Smooth muscle cell of trachea (primary cell): Measurements from ENCODE around the gene IFI35. TPM values are rescaled to one million over a fixed set of nuclear protein-coding genes. Genes with fewer than 3 reads are reported as not detected.

Experiments
- total RNA-seq: library from RNA; depleted of rRNA; stranded (reverse); fragments of >200 nt; gene quantifications from 2 replicates; pipeline ENCODE4 v1.2.1, GENCODE V29; 2014

The IFI35 gene
- total RNA-seq = 43.1 and 51.9 TPM in 2 replicates

DNA sequence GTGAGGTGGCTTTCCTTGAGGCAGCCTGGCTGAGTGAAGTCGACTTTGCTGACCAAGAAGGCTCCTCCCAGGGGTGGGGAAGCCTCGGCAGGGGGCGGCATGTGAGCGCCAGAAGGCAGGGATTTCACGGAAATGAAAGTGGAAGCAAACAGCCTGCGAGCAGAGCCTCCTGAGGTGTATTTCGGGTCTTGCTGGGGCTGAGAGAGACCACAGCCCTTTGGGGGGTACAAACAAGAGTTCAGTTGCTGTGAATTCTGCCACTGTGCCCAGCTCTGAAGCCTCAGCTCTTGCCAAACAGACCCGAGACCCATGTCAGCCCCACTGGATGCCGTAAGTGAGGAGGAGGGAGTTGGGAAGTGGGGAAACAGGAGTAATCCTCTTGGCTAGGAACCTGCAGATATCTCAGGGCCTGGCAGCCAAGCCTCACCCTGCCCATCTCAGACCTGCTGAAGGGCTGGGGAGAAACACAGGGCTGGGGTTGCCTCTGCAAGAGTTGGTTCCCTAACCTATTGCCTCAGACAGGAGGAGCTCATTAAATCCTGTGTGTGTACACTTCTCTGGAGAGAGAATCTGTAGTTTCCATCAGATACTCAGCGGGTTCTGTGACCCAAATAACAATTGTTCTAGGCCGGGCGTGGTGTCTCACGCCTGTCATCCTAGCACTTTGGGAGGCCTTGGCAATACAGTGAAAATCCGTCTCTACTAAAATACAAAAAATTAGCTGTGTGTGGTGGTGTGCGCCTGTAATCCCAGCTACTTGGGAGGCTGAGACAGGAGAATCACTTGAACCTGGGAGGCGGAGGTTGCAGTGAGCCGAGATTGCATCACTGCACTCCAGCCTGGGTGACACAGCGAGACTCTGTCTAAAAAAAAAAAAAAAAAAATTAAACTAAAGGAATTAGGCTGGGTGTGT is at the start of gene IFI35:
Gene IFI35, plus strand, starts transcription at position 146 of the 913 bp plus-strand sequence. Its CDS starts 164 bp downstream, at position 310.

DNA sequence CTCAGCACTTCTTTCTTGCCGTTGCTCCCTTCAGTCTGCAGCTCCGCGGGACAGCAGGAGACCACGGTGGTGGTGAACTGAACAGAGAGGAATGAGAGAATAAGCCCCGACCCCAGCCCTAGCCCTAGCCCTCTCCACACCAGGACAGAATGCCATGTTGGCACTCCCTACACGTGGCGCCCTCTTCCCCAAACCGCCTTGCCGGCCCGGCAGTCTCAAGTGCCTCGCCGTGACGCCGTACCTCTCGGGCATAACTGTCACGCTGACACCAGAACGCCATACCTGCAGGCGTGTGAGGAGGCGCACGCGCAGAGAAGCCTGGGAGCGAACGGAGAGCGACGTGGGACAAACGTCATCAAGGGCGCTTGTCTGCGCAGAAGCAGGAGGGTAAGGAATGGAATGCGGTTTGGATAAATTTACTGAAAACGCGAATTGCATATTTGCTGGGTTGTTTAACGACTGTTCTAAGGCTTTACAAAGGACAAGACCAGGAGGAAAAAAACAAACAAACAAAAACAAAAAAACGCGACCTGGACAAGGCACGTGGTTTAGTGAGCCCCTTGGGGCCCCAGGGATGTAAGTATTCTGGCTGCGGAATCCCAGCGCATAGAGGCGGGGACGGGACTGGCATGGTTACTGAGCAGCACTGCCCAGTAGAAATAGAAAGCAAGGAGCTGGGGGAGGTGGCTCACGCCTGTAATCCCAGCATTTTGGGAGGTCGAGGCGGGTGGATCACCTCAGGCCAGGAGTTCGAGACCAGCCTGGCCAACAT is 42.2 kb upstream of the IFI35 start, which contains the start of gene AARSD1:
Gene AARSD1, minus strand, starts transcription at position 294 of the 772 bp plus-strand sequence. Its CDS starts 14 bp downstream, at position 280.

DNA sequence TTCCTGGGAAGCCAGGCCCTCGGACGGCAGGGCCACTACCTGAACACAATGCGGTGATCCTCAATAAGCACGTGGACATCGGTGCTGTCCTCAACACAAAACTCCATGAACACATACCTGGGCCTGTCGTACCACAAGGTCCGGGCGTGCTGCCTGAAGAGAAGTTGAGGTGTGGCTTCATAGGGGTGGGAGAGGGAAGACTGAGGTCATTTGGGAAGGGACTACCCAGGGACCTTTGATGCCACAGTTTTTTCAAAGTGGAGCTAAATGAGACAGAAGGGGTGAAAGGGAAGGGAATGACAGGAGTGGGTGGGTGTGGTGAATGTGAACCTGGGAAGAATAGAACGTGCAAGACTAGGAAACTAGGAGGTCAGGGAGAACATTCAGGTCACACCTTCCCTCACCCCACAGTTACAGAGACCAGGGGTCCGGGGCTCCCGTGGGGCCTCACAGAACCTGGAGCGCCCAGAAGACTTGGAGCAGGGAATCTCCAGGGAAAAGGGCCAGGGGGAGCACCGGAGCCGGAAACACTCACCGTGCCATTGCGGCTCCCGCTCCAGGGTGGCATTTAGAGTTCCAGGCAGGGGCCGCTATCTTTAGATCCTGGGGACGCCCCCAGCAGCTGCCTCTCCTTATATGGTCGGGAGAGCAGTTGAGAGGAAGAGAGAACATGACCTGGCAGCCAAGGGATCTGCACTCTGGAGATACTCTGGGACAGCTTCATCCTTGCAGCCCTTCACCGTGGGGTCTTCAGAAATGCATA is 26.9 kb upstream of the IFI35 start, which contains the start of gene PTGES3L:
Gene PTGES3L, minus strand, starts transcription at position 570 of the 763 bp plus-strand sequence. Its CDS starts 27 bp downstream, at position 543.

DNA sequence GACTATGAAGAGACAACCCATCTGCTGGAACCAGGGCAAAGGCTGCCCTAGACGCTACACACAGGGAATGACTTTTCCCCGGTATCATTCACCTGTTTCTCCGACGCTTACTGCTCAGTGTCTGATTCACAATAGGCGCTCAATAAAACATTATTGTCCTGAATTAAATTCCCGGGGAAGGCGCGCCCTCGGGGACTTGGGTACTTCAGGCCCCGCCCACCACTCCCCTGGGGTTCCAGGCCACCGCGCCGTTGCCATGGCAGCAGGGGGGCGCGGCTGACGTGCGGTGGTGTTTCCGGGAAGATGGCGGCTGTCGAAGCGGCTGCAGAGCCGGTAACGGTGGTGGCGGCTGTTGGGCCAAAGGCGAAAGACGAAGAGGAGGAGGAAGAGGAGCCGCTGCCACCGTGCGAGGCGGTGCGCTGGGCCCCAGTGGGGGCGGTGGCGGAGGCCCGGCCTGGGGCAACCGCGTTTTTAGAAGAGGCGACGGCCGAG is 26.3 kb upstream of the IFI35 start, which contains the start of gene RUNDC1:
Gene RUNDC1, plus strand, starts transcription at position 292 of the 492 bp plus-strand sequence. Its CDS starts 12 bp downstream, at position 304.

DNA sequence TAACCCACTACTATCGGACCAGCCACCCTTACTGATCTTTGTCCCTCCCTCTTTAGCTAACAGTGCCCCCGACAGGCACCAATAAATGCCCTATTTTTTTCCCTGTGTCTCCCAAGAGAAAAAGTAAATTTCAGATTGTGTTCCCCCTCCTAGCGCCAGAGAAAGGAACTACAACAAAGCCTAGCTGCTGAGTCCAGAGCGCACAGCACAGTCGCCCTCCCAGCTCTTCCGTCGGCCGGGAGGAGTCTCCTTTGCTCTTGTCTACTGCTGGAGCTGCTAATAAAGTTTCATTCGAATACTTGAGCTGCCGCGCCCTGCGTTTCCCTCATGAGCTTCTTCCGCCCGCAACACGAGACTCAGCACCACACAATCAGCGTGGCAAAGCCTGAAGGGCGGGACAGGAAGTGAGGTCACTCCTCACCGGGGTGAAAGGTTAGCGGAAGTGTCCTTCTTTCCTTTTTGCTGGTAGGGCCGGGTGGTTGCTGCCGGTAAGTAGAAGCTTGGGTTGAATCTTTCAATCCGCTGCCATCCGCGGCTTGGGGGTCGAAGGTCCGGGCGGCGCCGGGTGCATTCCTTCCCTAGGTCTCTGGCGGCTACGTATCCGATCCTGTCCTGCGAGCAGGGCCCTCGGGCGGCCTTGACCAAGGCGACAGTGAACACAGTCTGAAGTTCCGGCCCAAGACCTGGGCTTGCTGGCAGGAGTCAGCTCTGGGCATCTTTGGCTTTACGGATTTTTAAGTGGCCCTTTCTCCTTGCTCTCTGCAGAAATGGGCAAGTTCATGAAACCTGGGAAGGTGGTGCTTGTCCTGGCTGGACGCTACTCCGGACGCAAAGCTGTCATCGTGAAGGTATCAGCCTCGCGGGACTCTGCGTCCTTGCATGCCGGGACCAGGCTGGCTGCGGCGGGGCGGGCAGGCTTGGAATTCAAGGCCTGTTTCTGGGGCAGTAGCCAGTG is 8.3 kb upstream of the IFI35 start, which contains the start of gene RPL27:
Gene RPL27, plus strand, starts transcription at position 436 of the 955 bp plus-strand sequence. Its CDS starts 332 bp downstream, at position 768.

DNA sequence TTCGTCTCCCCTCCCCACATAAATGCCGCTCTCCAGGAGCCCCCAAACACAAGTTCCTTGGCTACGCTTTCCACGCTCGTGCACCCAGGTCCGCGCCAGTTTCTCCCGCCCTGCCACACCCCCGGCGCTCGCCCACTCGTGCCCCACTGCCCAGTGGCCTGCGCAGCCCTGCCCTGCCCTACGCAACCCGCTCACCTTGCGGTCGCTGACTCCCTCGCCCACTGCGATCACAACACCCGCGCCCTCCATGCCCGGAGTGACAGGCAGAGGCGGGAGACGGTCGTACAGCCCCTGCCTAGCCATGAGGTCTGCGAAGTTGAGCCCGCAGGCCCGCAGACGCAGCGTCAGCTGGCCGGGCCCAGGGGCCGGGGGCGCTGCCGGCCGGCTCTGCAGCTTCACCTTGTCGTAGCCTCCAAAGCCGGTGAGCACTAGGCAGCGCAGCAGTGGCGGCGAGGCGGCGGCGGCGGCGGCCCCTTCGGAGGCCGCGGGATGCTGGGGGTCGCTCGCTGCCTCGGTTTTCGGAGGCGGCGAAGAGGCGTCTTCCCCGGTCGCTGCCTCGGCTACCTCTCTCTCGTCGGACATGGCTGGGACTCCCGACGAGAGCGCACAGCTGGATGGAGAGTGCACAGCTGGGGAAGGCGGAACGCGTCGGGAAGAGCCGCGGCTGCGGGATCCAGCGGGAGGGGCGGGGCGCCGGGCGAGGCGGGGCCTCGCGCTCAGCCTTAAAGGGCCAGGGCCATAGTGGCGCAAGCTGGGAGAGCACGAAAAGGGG is 15.3 kb downstream of the IFI35 start, which contains the start of gene VAT1:
Gene VAT1, minus strand, starts transcription at position 645 of the 772 bp plus-strand sequence. Its CDS starts 63 bp downstream, at position 582.

DNA sequence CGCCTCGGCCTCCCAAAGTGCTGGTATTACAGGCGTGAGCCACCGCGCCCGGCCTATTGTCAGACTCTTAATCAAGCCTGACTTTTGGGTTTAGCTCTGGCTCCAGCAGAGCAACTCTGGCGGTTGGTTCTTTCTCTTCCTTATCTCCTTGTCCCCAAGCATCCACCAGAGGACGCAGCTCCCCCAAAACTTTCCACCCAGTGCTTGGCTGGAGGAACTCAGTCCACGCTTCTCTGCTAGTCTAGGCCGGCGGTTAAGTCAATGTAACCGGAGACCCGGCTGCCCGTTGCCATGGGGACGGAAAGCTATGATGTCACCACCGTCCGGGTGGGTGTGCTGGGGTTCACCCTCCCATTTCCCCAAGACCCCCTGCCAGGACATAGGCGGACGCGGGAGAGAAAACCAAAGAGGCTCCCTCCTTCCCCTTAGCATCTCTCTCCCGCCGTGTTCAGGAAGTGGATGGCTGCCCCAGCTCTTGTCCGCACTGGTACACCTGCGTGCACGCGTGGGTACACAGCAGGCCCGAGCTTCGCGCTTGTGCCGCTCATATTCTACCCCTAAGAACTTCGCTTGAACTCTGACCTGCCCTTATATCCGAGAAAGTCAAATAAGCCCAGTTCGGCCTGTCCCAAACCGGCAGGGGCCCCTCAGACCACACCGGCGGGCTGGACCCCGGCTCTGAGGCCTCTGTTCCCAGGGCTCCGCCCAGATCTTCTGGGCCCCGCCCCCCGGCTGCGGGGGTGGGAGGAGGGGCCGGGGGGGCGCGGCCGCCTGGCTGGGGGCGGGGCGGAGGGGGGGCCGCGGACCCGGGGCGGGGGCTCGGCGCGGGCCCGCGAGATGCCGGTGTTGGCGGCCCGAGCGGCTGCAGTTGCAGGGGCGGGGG is 18.1 kb downstream of the IFI35 start, which contains the start of gene RND2:
Gene RND2, plus strand, starts transcription at position 825 of the 883 bp plus-strand sequence. CDS start 117 bp downstream, outside the sequence.

Other genes starting within 250 kb of the IFI35 start
- gene RAMP2, start 245.6 kb upstream of the IFI35 start, total RNA-seq = not detected in 2 replicates
- 53.6 and 67.3 TPM in 2 replicates for gene VPS25, start 233.3 kb upstream of the IFI35 start, total RNA-seq
- gene WNK4, start 226.2 kb upstream of the IFI35 start, total RNA-seq = 0.29 and 0.33 TPM in 2 replicates
- 70.1 and 80.4 TPM in 2 replicates for gene COA3, start 208.1 kb upstream of the IFI35 start, total RNA-seq
- 0.66 TPM in 1 of 2 replicates, not detected in the other for gene CNTD1, start 207.9 kb upstream of the IFI35 start, total RNA-seq
- 101 and 155 TPM in 2 replicates for gene BECN1, start 182.5 kb upstream of the IFI35 start, total RNA-seq
- gene PSME3, start 173.4 kb upstream of the IFI35 start, total RNA-seq = 76.6 and 82.2 TPM in 2 replicates
- gene AOC2, start 162.2 kb upstream of the IFI35 start, total RNA-seq = 0.29 and 0.99 TPM in 2 replicates
- gene AOC3, start 155.6 kb upstream of the IFI35 start, total RNA-seq = 1.3 and 1.5 TPM in 2 replicates
- not detected in 2 replicates for gene G6PC1, start 106.0 kb upstream of the IFI35 start, total RNA-seq
- gene AARSD1, start 42.3 kb upstream of the IFI35 start, total RNA-seq = 25.5 and 28.1 TPM in 2 replicates
- 1.2 TPM in 1 of 2 replicates, not detected in the other for gene PTGES3L, start 26.7 kb upstream of the IFI35 start, total RNA-seq
- 6.8 and 9.6 TPM in 2 replicates for gene RUNDC1, start 26.2 kb upstream of the IFI35 start, total RNA-seq
- gene RPL27, start 8.4 kb upstream of the IFI35 start, total RNA-seq = 1,021 and 1,034 TPM in 2 replicates
- 376 and 655 TPM in 2 replicates for gene VAT1, start 15.6 kb downstream of the IFI35 start, total RNA-seq
- 0.29 and 0.66 TPM in 2 replicates for gene RND2, start 18.4 kb downstream of the IFI35 start, total RNA-seq
- gene BRCA1, start 118.6 kb downstream of the IFI35 start, total RNA-seq = 7.3 and 28.9 TPM in 2 replicates
- gene NBR1, start 164.4 kb downstream of the IFI35 start, total RNA-seq = 113 and 123 TPM in 2 replicates
- gene TMEM106A, start 205.1 kb downstream of the IFI35 start, total RNA-seq = 4.6 and 5.4 TPM in 2 replicates
- gene CCDC200, start 221.8 kb downstream of the IFI35 start, total RNA-seq = not detected in 2 replicates
- gene RNU2-1, start 227.2 kb downstream of the IFI35 start, total RNA-seq = not detected in 2 replicates